Natural killer cell (primary cell): Measurements from ENCODE around the gene ABCA10. TPM values are rescaled to one million over a fixed set of nuclear protein-coding genes. Genes with fewer than 3 reads are reported as not detected.

Experiments
- ATAC-seq, 3 donors: fragments of 150-1000 bp in 2 of 3; fragments of 200-7000 bp in 1 of 3; cut with Tn5 transposase; 1 replicate in 1 of 3; 2 replicates in 2 of 3; pipeline ENCODE4 v1.10.0; 2021; ENCODE audit warnings: mild to moderate bottlenecking in 2 of 3, moderate library complexity in 2 of 3
- DNase-seq, 2 donors: peaks; one replicate each; pipeline versions ENCODE4 v3.0.0 to v3.0.0-alpha.2; 2013 to 2021; ENCODE audit warnings: mixed read lengths in 1 of 2
- H3K27ac ChIP-seq: one replicate; pipeline ENCODE4 v1.5.1; 2013; ENCODE audit warnings: mild to moderate bottlenecking, low read length
- H3K27me3 ChIP-seq: one replicate; pipeline ENCODE4 v1.6.1; 2013; ENCODE audit warnings: low read length; ENCODE audit not compliant: control insufficient read depth, insufficient read depth
- H3K36me3 ChIP-seq: one replicate; pipeline ENCODE4 v1.6.1; 2013; ENCODE audit warnings: low read length; ENCODE audit not compliant: control insufficient read depth, insufficient read depth
- H3K4me1 ChIP-seq: one replicate; pipeline ENCODE4 v1.6.1; 2013; ENCODE audit warnings: low read length; ENCODE audit not compliant: control insufficient read depth, insufficient read depth
- H3K4me3 ChIP-seq: one replicate; pipeline ENCODE4 v1.5.1; 2013; ENCODE audit warnings: low read length
- H3K9me3 ChIP-seq: one replicate; pipeline ENCODE4 v1.6.1; 2013; ENCODE audit warnings: low read length; ENCODE audit not compliant: control insufficient read depth, insufficient read depth
- H3K27ac Mint-ChIP-seq, 2 donors: one replicate each; pipeline ENCODE4 v1.8.0; 2022; ENCODE audit warnings: mild to moderate bottlenecking in 2 of 2, mixed read lengths in 2 of 2, moderate library complexity in 1 of 2
- H3K27me3 Mint-ChIP-seq, 2 donors: one replicate each; pipeline ENCODE4 v1.8.0; 2022; ENCODE audit warnings: low read depth in 2 of 2, mixed read lengths in 2 of 2
- H3K36me3 Mint-ChIP-seq: one replicate; pipeline ENCODE4 v1.8.0; 2022; ENCODE audit warnings: mixed read lengths
- H3K4me1 Mint-ChIP-seq, 2 donors: one replicate each; pipeline ENCODE4 v1.8.0; 2022; ENCODE audit warnings: mixed read lengths in 2 of 2
- H3K4me3 Mint-ChIP-seq: one replicate; pipeline ENCODE4 v1.8.0; 2022; ENCODE audit warnings: mild to moderate bottlenecking, moderate library complexity, mixed read lengths
- H3K9me3 Mint-ChIP-seq, 2 donors: one replicate each; pipeline ENCODE4 v1.8.0; 2022; ENCODE audit warnings: mixed read lengths in 2 of 2
- WGBS: methylation state at CpG from one replicate; pipeline ENCODE4 v1.1.7; 2013; ENCODE audit warnings: missing lambda C conversion rate; ENCODE audit not compliant: insufficient coverage; 5-methylcytosine and 5-hydroxymethylcytosine counted together
- intact Hi-C: fragments of 100-400 bp; cut with micrococcal nuclease; formaldehyde crosslinking; loops from one replicate; pipeline ENCODE4 v1.14.2; 2022
- total RNA-seq, 4 donors: library from RNA; stranded (reverse); fragments of 120-200 nt in 1 of 4; gene quantifications; one replicate each; pipeline versions ENCODE4 v1.2.3 to v1.2.4, GENCODE V29; 2013 to 2022
- TF ChIP-seq, protein P1 (sequence below): fragments of 200-600 bp; IDR thresholded peaks from one replicate; pipeline ENCODE4 v1.8.0; 2022; ENCODE audit warnings: antibody characterized with exemption

The ABCA10 gene
- total RNA-seq, 3 donors from 2014 or later (not counting 1 experiment from before 2014, with no cell fraction given) = 2.3 to 3.4 (median 2.7) TPM

DNA sequence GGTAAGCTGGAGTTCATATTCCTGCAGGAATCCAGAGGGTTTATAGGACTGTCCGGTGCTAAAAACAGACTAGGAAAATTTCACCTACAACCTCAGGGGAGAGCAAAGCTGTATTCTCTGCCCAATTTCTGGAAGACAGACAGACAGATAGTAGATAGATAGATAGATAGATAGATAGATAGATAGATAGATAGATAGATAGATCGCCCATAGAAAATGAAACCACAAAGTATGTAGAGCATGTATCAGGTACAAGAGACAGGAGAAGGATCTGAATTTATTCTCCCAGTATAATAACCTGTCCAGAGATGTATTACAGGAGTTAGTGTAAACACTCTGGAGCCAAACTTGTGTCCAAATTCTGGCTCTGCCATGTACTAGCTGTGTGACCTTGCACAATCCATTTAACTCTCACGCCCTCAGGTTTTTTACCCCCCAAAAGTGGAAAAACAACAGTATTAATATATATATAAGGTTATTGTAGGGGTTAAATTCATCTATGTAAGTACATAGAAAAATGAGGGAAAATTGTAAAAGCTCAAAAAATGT is 84.9 kb downstream of the ABCA10 start:
- H3K4me1 ChIP-seq = no peaks in the 10 kb centered on the region
- TF ChIP-seq, protein P1, sequence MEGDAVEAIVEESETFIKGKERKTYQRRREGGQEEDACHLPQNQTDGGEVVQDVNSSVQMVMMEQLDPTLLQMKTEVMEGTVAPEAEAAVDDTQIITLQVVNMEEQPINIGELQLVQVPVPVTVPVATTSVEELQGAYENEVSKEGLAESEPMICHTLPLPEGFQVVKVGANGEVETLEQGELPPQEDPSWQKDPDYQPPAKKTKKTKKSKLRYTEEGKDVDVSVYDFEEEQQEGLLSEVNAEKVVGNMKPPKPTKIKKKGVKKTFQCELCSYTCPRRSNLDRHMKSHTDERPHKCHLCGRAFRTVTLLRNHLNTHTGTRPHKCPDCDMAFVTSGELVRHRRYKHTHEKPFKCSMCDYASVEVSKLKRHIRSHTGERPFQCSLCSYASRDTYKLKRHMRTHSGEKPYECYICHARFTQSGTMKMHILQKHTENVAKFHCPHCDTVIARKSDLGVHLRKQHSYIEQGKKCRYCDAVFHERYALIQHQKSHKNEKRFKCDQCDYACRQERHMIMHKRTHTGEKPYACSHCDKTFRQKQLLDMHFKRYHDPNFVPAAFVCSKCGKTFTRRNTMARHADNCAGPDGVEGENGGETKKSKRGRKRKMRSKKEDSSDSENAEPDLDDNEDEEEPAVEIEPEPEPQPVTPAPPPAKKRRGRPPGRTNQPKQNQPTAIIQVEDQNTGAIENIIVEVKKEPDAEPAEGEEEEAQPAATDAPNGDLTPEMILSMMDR = no peak
- DNase-seq = no peak
- 88% methylated on average over 1 of the region's 3 CpGs for WGBS
- H3K4me3 ChIP-seq = no peak overlapping the region
- peaks cover 3 to 7% of the 10 kb centered on the region in 2 donors for H3K27me3 Mint-ChIP-seq
- H3K4me1 Mint-ChIP-seq = no peaks in the 10 kb centered on the region
- no peaks in the 10 kb centered on the region for H3K9me3 Mint-ChIP-seq
- no peak overlapping the region for H3K27ac ChIP-seq
- no peaks in the 10 kb centered on the region for H3K9me3 ChIP-seq
- ATAC-seq = no peak
- intact Hi-C loops = no loop called here
- H3K27ac Mint-ChIP-seq = no peak overlapping the region
- no peak overlapping the region for H3K4me3 Mint-ChIP-seq
- no peaks in the 10 kb centered on the region for H3K27me3 ChIP-seq
- H3K36me3 ChIP-seq = no peaks in the 10 kb centered on the region
- no peaks in the 10 kb centered on the region for H3K36me3 Mint-ChIP-seq

DNA sequence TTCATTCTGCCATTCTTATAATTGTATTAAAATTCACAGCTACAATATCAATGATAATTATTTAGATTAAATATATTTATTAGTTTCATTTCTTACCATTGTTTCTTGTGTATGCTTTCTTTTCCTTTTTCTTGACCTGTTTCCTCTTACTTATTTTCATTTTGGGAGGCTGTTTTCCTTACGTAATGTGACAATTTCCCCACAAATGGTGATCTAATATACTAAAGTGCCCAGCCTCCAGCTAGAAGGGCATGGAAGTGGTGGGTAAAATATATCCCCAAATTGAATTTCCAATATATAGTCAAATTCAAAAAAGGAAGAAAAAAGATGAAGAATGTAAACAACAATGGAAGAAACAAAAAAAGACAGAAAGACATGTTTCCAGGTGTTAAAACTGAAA is 85.5 kb downstream of the ABCA10 start:
- Mint-ChIP-seq H3K36me3 (no peaks in the 10 kb centered on the region), H3K4me1 (no peaks in the 10 kb centered on the region), H3K9me3 (no peaks in the 10 kb centered on the region), H3K27ac (no peak overlapping the region), H3K27me3 (peaks cover 3 to 7% of the 10 kb centered on the region in 2 donors), H3K4me3 (no peak overlapping the region)
- intact Hi-C loops = no loop called here
- Histone ChIP-seq H3K4me1 (no peaks in the 10 kb centered on the region), H3K27ac (no peak overlapping the region), H3K27me3 (no peaks in the 10 kb centered on the region), H3K4me3 (no peak overlapping the region), H3K36me3 (no peaks in the 10 kb centered on the region), H3K9me3 (no peaks in the 10 kb centered on the region)
- DNase-seq (no peak), ATAC-seq (no peak)
- TF ChIP-seq, protein P1 = no peak
- WGBS = no CpG with 5 or more reads among the region's 1 CpG

DNA sequence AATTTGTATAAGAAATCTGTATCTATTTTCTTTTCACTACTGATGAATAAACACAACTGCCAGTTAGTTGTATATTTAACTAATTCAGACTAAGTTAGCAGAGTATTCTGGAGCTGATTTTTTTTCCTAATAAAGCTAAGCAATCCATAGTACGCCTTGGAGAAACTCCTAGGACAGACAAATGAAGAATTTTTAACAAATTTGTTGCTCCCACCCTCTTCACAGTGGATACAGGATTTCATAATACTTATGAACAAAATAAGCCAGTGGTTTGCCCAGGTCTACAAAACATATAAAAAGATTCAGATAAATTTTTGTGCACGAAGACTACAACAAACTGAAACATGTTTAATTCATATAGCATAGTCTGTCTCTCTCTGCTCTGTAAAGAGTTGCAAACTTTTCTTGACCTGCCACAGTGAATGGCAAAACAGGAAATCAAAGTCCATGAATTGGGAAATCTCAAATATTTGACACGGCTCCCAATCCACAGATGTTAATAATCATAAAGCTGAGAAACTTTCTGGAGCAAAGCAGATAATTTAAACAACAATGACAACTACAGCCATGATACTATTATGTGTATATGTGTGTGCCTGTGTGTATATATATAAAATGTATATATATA is 86.3 kb downstream of the ABCA10 start:
- no peak overlapping the region for H3K27ac Mint-ChIP-seq
- intact Hi-C loops = no loop called here
- H3K9me3 Mint-ChIP-seq = no peaks in the 10 kb centered on the region
- no peak overlapping the region for H3K4me3 Mint-ChIP-seq
- Histone ChIP-seq H3K27ac (no peak overlapping the region), H3K36me3 (no peaks in the 10 kb centered on the region), H3K9me3 (no peaks in the 10 kb centered on the region), H3K4me3 (no peak overlapping the region), H3K4me1 (no peaks in the 10 kb centered on the region), H3K27me3 (no peaks in the 10 kb centered on the region)
- TF ChIP-seq, protein P1 = no peak
- 89% methylated on average over 2 of the region's 3 CpGs for whole genome bisulfite sequencing
- peaks cover 3 to 7% of the 10 kb centered on the region in 2 donors for H3K27me3 Mint-ChIP-seq
- ATAC-seq (no peak), DNase-seq (no peak)
- no peaks in the 10 kb centered on the region for H3K36me3 Mint-ChIP-seq
- no peaks in the 10 kb centered on the region for H3K4me1 Mint-ChIP-seq
